GM18868 (cell line): Measurements from ENCODE around the gene WNT7B.

Source experiments
- ATAC-seq: cut with Tn5 transposase; IDR thresholded peaks from one replicate; pipeline ENCODE4 v1.9.1; 2021; ENCODE audit warnings: mild to moderate bottlenecking, moderate library complexity; ENCODE audit not compliant: unreplicated experiment

The WNT7B gene

GRCh38 chr22:45960477-45961386, 16.2 kb downstream of the WNT7B start:
- ATAC-seq, result no peak

- ATAC-seq, result no peak
Measured at GRCh38 chr22:45959719-45960476, 17.1 kb downstream of the WNT7B start.

GRCh38 chr22:45958971-45959370, 18.0 kb downstream of the WNT7B start:
- ATAC-seq, result no peak

- ATAC-seq, result no peak
Measured at GRCh38 chr22:45957826-45958225, 19.1 kb downstream of the WNT7B start.

GRCh38 chr22:45953178-45953577, 23.8 kb downstream of the WNT7B start:
- no peak for ATAC-seq

GRCh38 chr22:45952553-45952952, 24.4 kb downstream of the WNT7B start:
- no peak for ATAC-seq

- no peak for ATAC-seq
Measured at GRCh38 chr22:45952151-45952550, 24.8 kb downstream of the WNT7B start.

GRCh38 chr22:45949891-45950290, 27.1 kb downstream of the WNT7B start:
- no peak for ATAC-seq

- no peak for ATAC-seq
Measured at GRCh38 chr22:45949258-45949870, 27.6 kb downstream of the WNT7B start.

- ATAC-seq, result no peak
Measured at GRCh38 chr22:45948081-45948648, 28.8 kb downstream of the WNT7B start.

GRCh38 chr22:45946805-45947600, 30.0 kb downstream of the WNT7B start:
- no peak for ATAC-seq

- ATAC-seq, result no peak
Measured at GRCh38 chr22:45945621-45946106, 31.3 kb downstream of the WNT7B start.

GRCh38 chr22:45942787-45943493, 34.0 kb downstream of the WNT7B start:
- ATAC-seq, result no peak

GRCh38 chr22:45942344-45942743, 34.6 kb downstream of the WNT7B start:
- ATAC-seq, result no peak

GRCh38 chr22:45938913-45939312, 38.0 kb downstream of the WNT7B start:
- ATAC-seq, result no peak

GRCh38 chr22:45937960-45938359, 39.0 kb downstream of the WNT7B start:
- no peak for ATAC-seq

- ATAC-seq, result no peak
Measured at GRCh38 chr22:45935573-45935972, 41.4 kb downstream of the WNT7B start.

- no peak for ATAC-seq
Measured at GRCh38 chr22:45934659-45935341, 42.2 kb downstream of the WNT7B start.

GRCh38 chr22:45934168-45934564, 42.8 kb downstream of the WNT7B start:
- no peak for ATAC-seq
